NB4 (cell line): ENCODE data around the gene HS6ST2.

ENCODE experiments used
- MYC ChIP-seq: IDR thresholded peaks from 2 replicates; pipeline ENCODE4 v1.6.1; 2011; ENCODE audit warnings: low read depth, low read length
- POLR2A ChIP-seq: IDR thresholded peaks from 2 replicates; pipeline ENCODE4 v1.6.1; 2011; ENCODE audit warnings: mild to moderate bottlenecking; ENCODE audit not compliant: insufficient read length; ENCODE audit errors: extremely low read depth
- TF ChIP-seq, protein P1 (sequence below): IDR thresholded peaks from one replicate; pipeline ENCODE4 v1.5.1; 2012; ENCODE audit warnings: low read depth, low read length
- TF ChIP-seq, protein P2 (sequence below): IDR thresholded peaks from 2 replicates; pipeline ENCODE4 v1.6.1; 2011; ENCODE audit warnings: low read depth, low read length

DNA sequence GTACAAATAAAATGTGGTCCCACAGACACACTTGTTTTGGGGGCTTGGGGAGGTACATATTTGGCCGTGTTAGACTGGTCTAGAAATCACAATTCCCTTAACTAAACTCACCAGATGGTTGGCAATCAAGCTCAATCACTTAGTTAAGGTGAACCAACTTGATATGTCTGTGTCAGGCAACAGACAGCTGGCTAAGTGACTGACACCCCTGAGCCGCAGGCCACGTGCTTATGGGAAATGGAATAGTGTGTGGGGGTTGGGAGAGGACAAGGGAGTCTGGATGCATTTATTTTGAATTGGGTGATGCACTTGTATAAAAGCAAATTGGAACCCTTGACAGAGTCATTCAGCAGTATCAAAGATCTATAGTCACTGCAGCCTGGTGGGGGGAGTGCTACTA, 209.0 kb downstream of the HS6ST2 start:
- TF ChIP-seq, protein P1, sequence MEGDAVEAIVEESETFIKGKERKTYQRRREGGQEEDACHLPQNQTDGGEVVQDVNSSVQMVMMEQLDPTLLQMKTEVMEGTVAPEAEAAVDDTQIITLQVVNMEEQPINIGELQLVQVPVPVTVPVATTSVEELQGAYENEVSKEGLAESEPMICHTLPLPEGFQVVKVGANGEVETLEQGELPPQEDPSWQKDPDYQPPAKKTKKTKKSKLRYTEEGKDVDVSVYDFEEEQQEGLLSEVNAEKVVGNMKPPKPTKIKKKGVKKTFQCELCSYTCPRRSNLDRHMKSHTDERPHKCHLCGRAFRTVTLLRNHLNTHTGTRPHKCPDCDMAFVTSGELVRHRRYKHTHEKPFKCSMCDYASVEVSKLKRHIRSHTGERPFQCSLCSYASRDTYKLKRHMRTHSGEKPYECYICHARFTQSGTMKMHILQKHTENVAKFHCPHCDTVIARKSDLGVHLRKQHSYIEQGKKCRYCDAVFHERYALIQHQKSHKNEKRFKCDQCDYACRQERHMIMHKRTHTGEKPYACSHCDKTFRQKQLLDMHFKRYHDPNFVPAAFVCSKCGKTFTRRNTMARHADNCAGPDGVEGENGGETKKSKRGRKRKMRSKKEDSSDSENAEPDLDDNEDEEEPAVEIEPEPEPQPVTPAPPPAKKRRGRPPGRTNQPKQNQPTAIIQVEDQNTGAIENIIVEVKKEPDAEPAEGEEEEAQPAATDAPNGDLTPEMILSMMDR = no peak
- TF ChIP-seq POLR2A (no peak), MYC (no peak)
- TF ChIP-seq, protein P2, sequence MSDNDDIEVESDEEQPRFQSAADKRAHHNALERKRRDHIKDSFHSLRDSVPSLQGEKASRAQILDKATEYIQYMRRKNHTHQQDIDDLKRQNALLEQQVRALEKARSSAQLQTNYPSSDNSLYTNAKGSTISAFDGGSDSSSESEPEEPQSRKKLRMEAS = no peak
